Upper lobe of left lung (tissue), 4 donors: ENCODE data around the gene TWIST1.

Experiments
- POLR2A ChIP-seq, 4 donors: fragments of 450-650 bp; IDR thresholded peaks; one replicate each; pipeline ENCODE4 v1.5.1; 2016 to 2017; ENCODE audit warnings: antibody characterized with exemption in 4 of 4, mild to moderate bottlenecking in 2 of 4
- TF ChIP-seq, protein P1 (sequence below), 6 experiments: fragments of 450-650 bp in 4 of 6; fragments of 200-600 bp in 2 of 6; sonication (generic) in 2 of 6; IDR thresholded peaks; one replicate each; pipeline ENCODE4 v1.5.1; 2016 to 2019; ENCODE audit warnings: antibody characterized with exemption in 6 of 6

GRCh38 chr7:19066170-19066569 lies 51.3 kb downstream of the TWIST1 start:
- TF ChIP-seq, protein P1, sequence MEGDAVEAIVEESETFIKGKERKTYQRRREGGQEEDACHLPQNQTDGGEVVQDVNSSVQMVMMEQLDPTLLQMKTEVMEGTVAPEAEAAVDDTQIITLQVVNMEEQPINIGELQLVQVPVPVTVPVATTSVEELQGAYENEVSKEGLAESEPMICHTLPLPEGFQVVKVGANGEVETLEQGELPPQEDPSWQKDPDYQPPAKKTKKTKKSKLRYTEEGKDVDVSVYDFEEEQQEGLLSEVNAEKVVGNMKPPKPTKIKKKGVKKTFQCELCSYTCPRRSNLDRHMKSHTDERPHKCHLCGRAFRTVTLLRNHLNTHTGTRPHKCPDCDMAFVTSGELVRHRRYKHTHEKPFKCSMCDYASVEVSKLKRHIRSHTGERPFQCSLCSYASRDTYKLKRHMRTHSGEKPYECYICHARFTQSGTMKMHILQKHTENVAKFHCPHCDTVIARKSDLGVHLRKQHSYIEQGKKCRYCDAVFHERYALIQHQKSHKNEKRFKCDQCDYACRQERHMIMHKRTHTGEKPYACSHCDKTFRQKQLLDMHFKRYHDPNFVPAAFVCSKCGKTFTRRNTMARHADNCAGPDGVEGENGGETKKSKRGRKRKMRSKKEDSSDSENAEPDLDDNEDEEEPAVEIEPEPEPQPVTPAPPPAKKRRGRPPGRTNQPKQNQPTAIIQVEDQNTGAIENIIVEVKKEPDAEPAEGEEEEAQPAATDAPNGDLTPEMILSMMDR (IDR thresholded peaks at IDR 0.05), result no peak
- TF ChIP-seq POLR2A (IDR thresholded peaks at IDR 0.05), result no peak
